ENCODE data around the gene GNPTG.

Gene GNPTG

DNA sequence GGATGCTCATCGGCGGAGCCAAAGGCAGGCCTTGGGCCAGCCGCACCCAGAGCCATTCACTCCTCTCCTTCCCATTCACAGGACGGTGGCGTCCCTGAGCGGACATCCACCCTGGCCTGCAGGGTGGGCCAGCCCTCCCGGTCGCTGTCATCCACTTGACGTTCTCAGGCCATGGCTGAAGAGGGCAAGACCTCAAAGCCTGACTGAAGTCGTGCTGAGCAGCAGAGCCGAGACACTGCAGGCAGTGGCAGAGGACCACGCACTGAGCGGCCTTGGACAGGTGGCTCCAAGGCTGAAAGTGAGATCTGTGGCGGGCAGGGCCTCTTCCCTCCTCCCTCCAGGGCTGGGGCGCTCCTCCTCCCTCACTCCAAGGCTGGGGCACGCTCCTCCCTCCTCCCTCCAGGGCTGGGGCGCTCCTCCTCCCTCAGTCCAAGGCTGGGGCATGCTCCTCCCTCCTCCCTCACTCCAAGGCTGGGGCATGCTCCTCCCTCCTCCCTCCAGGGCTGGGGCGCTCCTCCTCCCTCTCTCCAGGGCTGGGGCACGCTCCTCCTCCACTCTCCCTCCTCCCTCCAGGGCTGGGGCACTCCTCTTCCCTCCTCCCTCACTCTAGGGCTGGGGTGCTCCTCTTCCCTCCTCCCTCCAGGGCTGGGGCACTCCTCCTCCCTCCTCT is 24.1 kb downstream of the GNPTG start:
- Histone ChIP-seq H3K9me3 (ENCODE audit: control extremely low read depth in 1 of 5, control insufficient read depth in 4 of 5, insufficient read depth in 2 of 5, low read depth in 1 of 5, low read length in 4 of 5) (no peaks in the 10 kb centered on the region), H3K36me3 (ENCODE audit: control insufficient read depth in 4 of 4, insufficient read depth in 4 of 4, low read length in 3 of 4) (peaks cover 7 to 43% (median 18%) of the 10 kb centered on the region in 4 experiments), H3K4me1 (ENCODE audit: control extremely low read depth in 1 of 4, control insufficient read depth in 4 of 4, insufficient read depth in 4 of 4, low read length in 3 of 4) (peaks cover 0 to 26% (median 21%) of the 10 kb centered on the region in 4 experiments), H3K27ac (ENCODE audit: insufficient read depth in 1 of 2, low read depth in 1 of 2, low read length in 2 of 2, poor library complexity in 1 of 2, severe bottlenecking in 2 of 2) (no peak overlapping the region), H3K27me3 (replicated peaks in 2 of 5; ENCODE audit: control insufficient read depth in 4 of 5, insufficient read depth in 5 of 5, low read length in 4 of 5) (no peaks in the 10 kb centered on the region), H3K4me3 (ENCODE audit: control insufficient read depth in 1 of 7, extremely low read depth in 1 of 7, insufficient read depth in 4 of 7, low read depth in 2 of 7, low read length in 6 of 7) (no peak overlapping the region)
- ChIA-PET CTCF (interaction anchor here (0.6 to 3.3 kb wide), 2 partner anchors 12 to 267 kb away, joined by 3 to 26 read pairs; no protein-coding TSS in a partner anchor), POLR2A (no interaction called here)
- DNase-seq = no peak
- WGBS (ENCODE audit: insufficient coverage) = 99% methylated on average over 15 of the region's 19 CpGs

DNA sequence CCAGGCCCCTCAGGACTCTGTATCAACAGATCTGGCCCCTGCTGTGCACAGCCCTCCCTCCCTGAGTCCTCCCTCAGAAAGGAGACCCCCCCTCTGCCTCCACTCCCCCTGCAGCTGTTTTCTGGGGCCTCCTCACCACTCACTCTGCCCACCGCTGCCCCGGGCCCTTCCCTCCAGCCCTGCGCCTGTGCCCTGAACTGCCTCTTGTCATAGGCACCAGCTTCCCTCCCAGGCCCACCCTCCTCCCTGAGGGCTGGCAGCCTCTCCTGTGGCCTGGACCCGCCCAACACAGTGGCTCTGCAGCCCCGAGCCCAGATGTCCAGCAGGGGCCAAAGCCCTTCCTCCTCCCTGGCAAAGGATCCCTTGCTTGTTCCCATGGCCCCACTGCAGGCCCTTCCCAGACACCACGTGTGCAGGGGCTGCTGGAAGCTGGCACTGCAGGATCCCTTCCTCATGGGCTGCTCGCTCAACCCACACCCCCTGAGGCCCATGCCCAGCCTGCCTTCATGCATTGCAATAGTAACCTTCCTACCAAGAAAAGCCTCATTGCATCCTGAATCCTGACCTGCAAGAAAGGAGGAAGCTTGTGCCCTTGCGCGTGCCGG is 25.8 kb downstream of the GNPTG start:
- H3K4me3 ChIP-seq (ENCODE audit: control insufficient read depth in 1 of 7, extremely low read depth in 1 of 7, insufficient read depth in 4 of 7, low read depth in 2 of 7, low read length in 6 of 7) = no peak overlapping the region
- no peaks in the 10 kb centered on the region for H3K9me3 ChIP-seq (ENCODE audit: control extremely low read depth in 1 of 5, control insufficient read depth in 4 of 5, insufficient read depth in 2 of 5, low read depth in 1 of 5, low read length in 4 of 5)
- H3K27ac ChIP-seq (ENCODE audit: insufficient read depth in 1 of 2, low read depth in 1 of 2, low read length in 2 of 2, poor library complexity in 1 of 2, severe bottlenecking in 2 of 2) = peak overlapping the region in 1 of 2 experiments; percentile 84
- 98% methylated on average over 7 of the region's 10 CpGs for whole genome bisulfite sequencing (ENCODE audit: insufficient coverage)
- no peak for DNase-seq
- H3K4me1 ChIP-seq (ENCODE audit: control extremely low read depth in 1 of 4, control insufficient read depth in 4 of 4, insufficient read depth in 4 of 4, low read length in 3 of 4) = peaks cover 0 to 26% (median 21%) of the 10 kb centered on the region in 4 experiments
- ChIA-PET POLR2A (interaction anchor here (1.1 kb wide), 1 partner anchor 11 kb away, joined by 3 read pairs; no protein-coding TSS in a partner anchor), CTCF (interaction anchor here (0.8 to 3.3 kb wide), 3 partner anchors 8 to 35 kb away, joined by 3 to 26 read pairs (median 3); no protein-coding TSS in a partner anchor)
- no peaks in the 10 kb centered on the region for H3K27me3 ChIP-seq (replicated peaks in 2 of 5; ENCODE audit: control insufficient read depth in 4 of 5, insufficient read depth in 5 of 5, low read length in 4 of 5)
- peaks cover 7 to 44% (median 27%) of the 10 kb centered on the region in 4 experiments for H3K36me3 ChIP-seq (ENCODE audit: control insufficient read depth in 4 of 4, insufficient read depth in 4 of 4, low read length in 3 of 4)

DNA sequence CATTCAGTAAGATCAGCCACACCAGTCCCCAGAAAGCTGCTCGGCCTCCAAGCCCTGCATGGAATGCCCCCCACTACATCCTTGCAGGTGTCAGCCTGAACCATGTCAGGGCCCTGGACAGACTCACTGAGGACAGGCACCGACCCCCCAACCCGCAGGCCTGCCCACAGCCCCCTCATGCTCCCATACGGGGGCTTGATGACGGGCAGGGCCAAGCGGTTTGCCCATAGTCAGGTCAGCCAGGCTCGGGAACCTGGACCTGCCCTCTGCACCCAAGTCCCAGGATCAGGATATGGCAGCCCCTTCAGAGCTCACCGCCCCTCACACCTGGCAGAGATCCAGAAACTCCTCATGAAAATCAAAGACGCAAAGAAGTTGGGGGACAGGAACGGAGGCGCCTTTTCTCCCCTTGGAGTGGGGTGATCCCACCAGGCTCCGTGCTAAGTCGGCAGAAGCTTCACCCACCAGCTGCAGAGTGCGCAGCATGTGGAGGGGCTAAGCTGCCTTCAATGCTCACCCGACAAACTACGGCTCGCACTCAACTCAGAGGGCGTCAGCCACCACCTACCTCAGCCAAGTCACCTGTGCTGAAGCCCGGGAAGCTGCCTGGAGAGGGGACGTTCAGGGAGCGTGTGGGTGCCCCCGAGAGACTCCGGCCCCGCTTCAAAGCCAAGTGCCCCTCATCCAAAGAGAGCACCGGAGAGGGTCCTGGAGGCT is 26.5 kb downstream of the GNPTG start:
- H3K4me3 ChIP-seq (ENCODE audit: control insufficient read depth in 1 of 7, extremely low read depth in 1 of 7, insufficient read depth in 4 of 7, low read depth in 2 of 7, low read length in 6 of 7) = peak overlapping the region in 3 of 7 experiments; percentile 61 to 72 (median 68)
- no peaks in the 10 kb centered on the region for H3K27me3 ChIP-seq (replicated peaks in 2 of 5; ENCODE audit: control insufficient read depth in 4 of 5, insufficient read depth in 5 of 5, low read length in 4 of 5)
- POLR2A ChIA-PET = interaction anchor here (0.7 to 2.7 kb wide), 3 partner anchors 12 to 43 kb away, joined by 3 to 6 read pairs (median 3); partner anchors contain the start of gene UQCC4

DNA sequence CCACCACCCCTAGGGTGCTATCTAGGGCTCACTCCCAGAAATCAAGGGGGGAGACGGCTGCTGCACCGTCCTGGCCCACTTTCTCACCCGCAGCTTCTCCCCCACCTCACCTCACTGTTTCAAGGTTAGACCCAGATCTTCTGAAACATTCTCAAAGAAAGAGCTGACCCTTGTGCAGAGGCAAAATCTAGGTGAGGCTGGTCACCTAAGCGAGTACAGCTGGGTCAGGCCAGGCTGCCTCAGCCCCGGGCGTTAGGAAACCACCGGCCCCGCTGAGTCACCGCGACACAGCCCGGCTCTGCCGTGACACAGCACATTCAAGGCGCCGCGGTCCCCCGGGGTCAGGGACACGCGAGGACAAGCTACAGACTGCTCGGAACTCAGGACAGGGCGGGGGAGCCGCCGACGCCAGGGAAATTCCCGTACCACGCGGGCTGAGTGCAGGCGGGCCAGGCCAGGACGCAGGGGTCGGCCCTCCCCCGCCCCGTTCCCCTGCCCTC is 27.1 kb downstream of the GNPTG start:
- Histone ChIP-seq H3K27me3 (replicated peaks in 2 of 5; ENCODE audit: control insufficient read depth in 4 of 5, insufficient read depth in 5 of 5, low read length in 4 of 5) (no peaks in the 10 kb centered on the region), H3K4me1 (ENCODE audit: control extremely low read depth in 1 of 4, control insufficient read depth in 4 of 4, insufficient read depth in 4 of 4, low read length in 3 of 4) (peaks cover 0 to 26% (median 21%) of the 10 kb centered on the region in 4 experiments), H3K4me3 (ENCODE audit: control insufficient read depth in 1 of 7, extremely low read depth in 1 of 7, insufficient read depth in 4 of 7, low read depth in 2 of 7, low read length in 6 of 7) (peak overlapping the region; percentile 11 to 72 (median 54)), H3K36me3 (ENCODE audit: control insufficient read depth in 4 of 4, insufficient read depth in 4 of 4, low read length in 3 of 4) (peaks cover 7 to 55% (median 31%) of the 10 kb centered on the region in 4 experiments), H3K27ac (ENCODE audit: insufficient read depth in 1 of 2, low read depth in 1 of 2, low read length in 2 of 2, poor library complexity in 1 of 2, severe bottlenecking in 2 of 2) (peak overlapping the region in 1 of 2 experiments; percentile 84), H3K9me3 (ENCODE audit: control extremely low read depth in 1 of 5, control insufficient read depth in 4 of 5, insufficient read depth in 2 of 5, low read depth in 1 of 5, low read length in 4 of 5) (no peaks in the 10 kb centered on the region)
- ChIA-PET CTCF (interaction anchor here (1.0 to 3.3 kb wide), 5 partner anchors 10 to 42 kb away, joined by 3 to 26 read pairs (median 4); no protein-coding TSS in a partner anchor), POLR2A (interaction anchor here (0.7 to 2.7 kb wide), 2 partner anchors 15 to 42 kb away, joined by 3 to 6 read pairs; partner anchors contain the start of gene UQCC4)
- 9% methylated on average over 21 of the region's 31 CpGs for WGBS (ENCODE audit: insufficient coverage)
- DNase-seq = peak; percentile 82 to 93 (median 92)

More for the DNA sequence above, 26.5 kb downstream of the GNPTG start:
- H3K27ac ChIP-seq (ENCODE audit: insufficient read depth in 1 of 2, low read depth in 1 of 2, low read length in 2 of 2, poor library complexity in 1 of 2, severe bottlenecking in 2 of 2) = peak overlapping the region in 1 of 2 experiments; percentile 84
- no peak for DNase-seq
- WGBS (ENCODE audit: insufficient coverage) = 96% methylated on average over 23 of the region's 25 CpGs
- peaks cover 7 to 48% (median 28%) of the 10 kb centered on the region in 4 experiments for H3K36me3 ChIP-seq (ENCODE audit: control insufficient read depth in 4 of 4, insufficient read depth in 4 of 4, low read length in 3 of 4)
- peaks cover 0 to 26% (median 21%) of the 10 kb centered on the region in 4 experiments for H3K4me1 ChIP-seq (ENCODE audit: control extremely low read depth in 1 of 4, control insufficient read depth in 4 of 4, insufficient read depth in 4 of 4, low read length in 3 of 4)
- H3K9me3 ChIP-seq (ENCODE audit: control extremely low read depth in 1 of 5, control insufficient read depth in 4 of 5, insufficient read depth in 2 of 5, low read depth in 1 of 5, low read length in 4 of 5) = no peaks in the 10 kb centered on the region
- CTCF ChIA-PET = interaction anchor here (0.5 to 3.3 kb wide), 7 partner anchors 9 to 1306 kb away, joined by 3 to 26 read pairs (median 3); no protein-coding TSS in a partner anchor

DNA sequence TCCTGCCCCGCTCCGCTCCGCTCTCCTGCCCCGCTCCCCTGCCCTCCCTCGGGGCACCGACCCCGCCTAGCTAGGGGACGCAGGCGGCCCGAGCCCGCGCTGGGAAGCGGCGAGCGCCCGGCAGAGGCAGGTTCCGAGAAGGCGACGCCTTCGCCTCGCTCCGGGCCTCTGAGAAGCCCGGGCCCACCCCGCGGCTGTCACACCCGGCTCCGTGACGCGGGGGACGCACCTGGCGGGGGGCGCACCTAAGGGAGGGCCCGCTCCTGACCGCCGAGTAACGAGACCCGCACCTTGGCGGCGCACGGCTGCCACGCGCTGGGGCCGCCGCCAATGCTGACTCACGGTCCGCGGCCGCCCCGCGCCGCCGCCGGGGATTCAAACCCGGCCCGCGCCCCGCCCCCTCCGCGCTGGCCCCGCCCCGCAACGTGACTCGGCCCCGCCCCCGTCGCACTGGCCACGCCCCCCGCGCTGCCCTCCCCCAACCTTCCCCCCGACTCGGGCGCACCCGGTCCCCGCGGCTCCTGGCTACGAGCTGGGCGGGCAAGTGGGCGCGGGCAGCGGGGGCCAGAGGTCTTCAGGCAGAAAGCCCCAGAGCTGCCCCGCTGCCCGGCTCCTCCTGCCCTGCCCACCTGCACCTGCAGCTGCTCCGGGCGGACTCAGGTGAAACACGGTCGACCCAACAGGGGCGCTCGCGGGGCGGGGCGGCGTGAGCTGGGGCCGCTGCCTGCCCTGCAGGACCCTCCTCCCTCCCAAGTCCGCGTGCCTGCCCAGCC is 27.8 kb downstream of the GNPTG start:
- 9% methylated on average over 26 of the region's 95 CpGs for WGBS (ENCODE audit: insufficient coverage)
- ChIA-PET POLR2A (interaction anchor here (1.4 to 2.7 kb wide), 2 partner anchors 12 to 16 kb away, joined by 3 to 6 read pairs; no protein-coding TSS in a partner anchor), CTCF (interaction anchor here (1.0 to 3.3 kb wide), 6 partner anchors 11 to 42 kb away, joined by 3 to 26 read pairs (median 4); no protein-coding TSS in a partner anchor)
- Histone ChIP-seq H3K4me3 (ENCODE audit: control insufficient read depth in 1 of 7, extremely low read depth in 1 of 7, insufficient read depth in 4 of 7, low read depth in 2 of 7, low read length in 6 of 7) (peak overlapping the region in 6 of 7 experiments; percentile 11 to 72 (median 58)), H3K36me3 (ENCODE audit: control insufficient read depth in 4 of 4, insufficient read depth in 4 of 4, low read length in 3 of 4) (peaks cover 7 to 55% (median 31%) of the 10 kb centered on the region in 4 experiments), H3K27ac (ENCODE audit: insufficient read depth in 1 of 2, low read depth in 1 of 2, low read length in 2 of 2, poor library complexity in 1 of 2, severe bottlenecking in 2 of 2) (peak overlapping the region in 1 of 2 experiments; percentile 84), H3K9me3 (ENCODE audit: control extremely low read depth in 1 of 5, control insufficient read depth in 4 of 5, insufficient read depth in 2 of 5, low read depth in 1 of 5, low read length in 4 of 5) (no peaks in the 10 kb centered on the region), H3K4me1 (ENCODE audit: control extremely low read depth in 1 of 4, control insufficient read depth in 4 of 4, insufficient read depth in 4 of 4, low read length in 3 of 4) (peaks cover 0 to 26% (median 21%) of the 10 kb centered on the region in 4 experiments), H3K27me3 (replicated peaks in 2 of 5; ENCODE audit: control insufficient read depth in 4 of 5, insufficient read depth in 5 of 5, low read length in 4 of 5) (no peaks in the 10 kb centered on the region)
- peak; percentile 61 to 85 (median 82) for DNase-seq

DNA sequence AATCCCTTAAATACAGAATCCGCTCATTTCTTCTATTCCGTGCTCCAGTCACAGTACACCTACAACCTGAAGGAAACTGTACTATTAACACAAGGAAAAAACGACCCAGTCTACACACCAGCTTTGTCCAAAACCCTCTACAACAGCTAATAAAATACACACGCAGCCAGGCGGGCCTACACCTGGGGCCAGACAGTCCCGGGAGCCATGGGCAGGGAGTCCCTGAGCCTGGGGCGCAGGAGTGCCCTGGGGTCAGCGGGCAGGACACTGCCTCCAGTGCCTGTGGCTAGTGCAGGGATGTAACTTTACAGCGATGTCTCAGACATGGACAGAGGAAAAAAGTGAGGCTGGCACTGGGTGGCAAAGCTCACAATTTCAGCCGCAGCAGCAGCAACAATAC is 28.5 kb downstream of the GNPTG start:
- H3K27me3 ChIP-seq (replicated peaks in 2 of 5; ENCODE audit: control insufficient read depth in 4 of 5, insufficient read depth in 5 of 5, low read length in 4 of 5) = no peaks in the 10 kb centered on the region
- peaks cover 0 to 26% (median 21%) of the 10 kb centered on the region in 4 experiments for H3K4me1 ChIP-seq (ENCODE audit: control extremely low read depth in 1 of 4, control insufficient read depth in 4 of 4, insufficient read depth in 4 of 4, low read length in 3 of 4)
- POLR2A ChIA-PET = interaction anchor here (1.4 to 2.7 kb wide), 2 partner anchors 13 to 17 kb away, joined by 3 to 6 read pairs; no protein-coding TSS in a partner anchor
- 96% methylated on average over 6 of the region's 10 CpGs for WGBS (ENCODE audit: insufficient coverage)
- no peaks in the 10 kb centered on the region for H3K9me3 ChIP-seq (ENCODE audit: control extremely low read depth in 1 of 5, control insufficient read depth in 4 of 5, insufficient read depth in 2 of 5, low read depth in 1 of 5, low read length in 4 of 5)
- H3K36me3 ChIP-seq (ENCODE audit: control insufficient read depth in 4 of 4, insufficient read depth in 4 of 4, low read length in 3 of 4) = peaks cover 2 to 53% (median 31%) of the 10 kb centered on the region in 4 experiments
- DNase-seq = no peak
- peak overlapping the region in 4 of 7 experiments; percentile 21 to 61 (median 52) for H3K4me3 ChIP-seq (ENCODE audit: control insufficient read depth in 1 of 7, extremely low read depth in 1 of 7, insufficient read depth in 4 of 7, low read depth in 2 of 7, low read length in 6 of 7)
- CTCF ChIA-PET = interaction anchor here (0.6 to 1.7 kb wide), 3 partner anchors 15 to 539 kb away, joined by 3 to 5 read pairs (median 3); no protein-coding TSS in a partner anchor
- H3K27ac ChIP-seq (ENCODE audit: insufficient read depth in 1 of 2, low read depth in 1 of 2, low read length in 2 of 2, poor library complexity in 1 of 2, severe bottlenecking in 2 of 2) = no peak overlapping the region
